PFSK-1 (cell line): Measurements from ENCODE around the gene ATOH8.

ENCODE experiments used
- FOXP2 ChIP-seq: optimal IDR thresholded peaks from 2 replicates; pipeline ENCODE3; 2011; ENCODE audit warnings: borderline replicate concordance, control low read depth, inconsistent platforms; ENCODE audit not compliant: insufficient read depth; ENCODE audit errors: extremely low read length, extremely low read depth
- POLR2AphosphoS5 ChIP-seq: IDR thresholded peaks from 2 replicates; pipeline ENCODE4 v1.6.1; 2012; ENCODE audit warnings: low read depth, mild to moderate bottlenecking, control low read depth, low read length, moderate library complexity
- SIN3A ChIP-seq: IDR thresholded peaks from 2 replicates; pipeline ENCODE4 v1.6.1; 2012; ENCODE audit warnings: mild to moderate bottlenecking, low read length, moderate library complexity, borderline replicate concordance; ENCODE audit not compliant: insufficient read depth
- TAF1 ChIP-seq: IDR thresholded peaks from 2 replicates; pipeline ENCODE4 v1.6.1; 2012; ENCODE audit warnings: low read length, control low read depth, borderline replicate concordance; ENCODE audit not compliant: insufficient read depth
- TF ChIP-seq, protein P1 (sequence below), 2 experiments: IDR thresholded peaks; 2 replicates each; pipeline versions ENCODE4 v1.6.1 to v1.8.0; 2011 to 2012; ENCODE audit warnings: low read depth in 2 of 2, low read length in 2 of 2, control low read depth in 1 of 2, inconsistent platforms in 1 of 2, mild to moderate bottlenecking in 1 of 2, moderate library complexity in 1 of 2; ENCODE audit not compliant: insufficient read depth in 1 of 2

Gene ATOH8

DNA sequence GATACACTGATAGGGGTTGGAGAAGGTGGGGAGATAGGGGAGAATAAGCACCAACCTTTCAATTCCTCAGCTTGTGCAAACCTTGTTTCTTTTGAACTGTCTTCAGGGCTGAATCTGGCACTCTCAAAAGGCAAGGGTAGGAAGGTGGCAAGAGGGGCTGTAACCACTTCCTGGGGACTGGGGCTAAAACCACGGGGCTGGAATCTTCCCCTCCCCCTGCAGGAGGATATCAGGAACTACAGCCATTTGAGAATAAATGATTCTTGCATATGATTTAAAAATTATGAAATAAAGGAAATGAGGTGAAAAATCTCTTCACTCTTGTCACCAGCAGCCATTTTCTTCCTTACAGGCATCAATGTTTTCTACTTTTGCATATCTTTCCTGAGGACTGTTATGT is 50.8 kb downstream of the ATOH8 start:
- TF ChIP-seq, protein P1, sequence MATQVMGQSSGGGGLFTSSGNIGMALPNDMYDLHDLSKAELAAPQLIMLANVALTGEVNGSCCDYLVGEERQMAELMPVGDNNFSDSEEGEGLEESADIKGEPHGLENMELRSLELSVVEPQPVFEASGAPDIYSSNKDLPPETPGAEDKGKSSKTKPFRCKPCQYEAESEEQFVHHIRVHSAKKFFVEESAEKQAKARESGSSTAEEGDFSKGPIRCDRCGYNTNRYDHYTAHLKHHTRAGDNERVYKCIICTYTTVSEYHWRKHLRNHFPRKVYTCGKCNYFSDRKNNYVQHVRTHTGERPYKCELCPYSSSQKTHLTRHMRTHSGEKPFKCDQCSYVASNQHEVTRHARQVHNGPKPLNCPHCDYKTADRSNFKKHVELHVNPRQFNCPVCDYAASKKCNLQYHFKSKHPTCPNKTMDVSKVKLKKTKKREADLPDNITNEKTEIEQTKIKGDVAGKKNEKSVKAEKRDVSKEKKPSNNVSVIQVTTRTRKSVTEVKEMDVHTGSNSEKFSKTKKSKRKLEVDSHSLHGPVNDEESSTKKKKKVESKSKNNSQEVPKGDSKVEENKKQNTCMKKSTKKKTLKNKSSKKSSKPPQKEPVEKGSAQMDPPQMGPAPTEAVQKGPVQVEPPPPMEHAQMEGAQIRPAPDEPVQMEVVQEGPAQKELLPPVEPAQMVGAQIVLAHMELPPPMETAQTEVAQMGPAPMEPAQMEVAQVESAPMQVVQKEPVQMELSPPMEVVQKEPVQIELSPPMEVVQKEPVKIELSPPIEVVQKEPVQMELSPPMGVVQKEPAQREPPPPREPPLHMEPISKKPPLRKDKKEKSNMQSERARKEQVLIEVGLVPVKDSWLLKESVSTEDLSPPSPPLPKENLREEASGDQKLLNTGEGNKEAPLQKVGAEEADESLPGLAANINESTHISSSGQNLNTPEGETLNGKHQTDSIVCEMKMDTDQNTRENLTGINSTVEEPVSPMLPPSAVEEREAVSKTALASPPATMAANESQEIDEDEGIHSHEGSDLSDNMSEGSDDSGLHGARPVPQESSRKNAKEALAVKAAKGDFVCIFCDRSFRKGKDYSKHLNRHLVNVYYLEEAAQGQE (IDR thresholded peaks at IDR 0.05; ENCODE audit: insufficient read depth in 1 of 2, low read depth in 2 of 2, low read length in 2 of 2), result no peak
- TF ChIP-seq FOXP2, result no peak
- no peak for TF ChIP-seq SIN3A
- no peak for TF ChIP-seq TAF1
- TF ChIP-seq POLR2AphosphoS5, result no peak

DNA sequence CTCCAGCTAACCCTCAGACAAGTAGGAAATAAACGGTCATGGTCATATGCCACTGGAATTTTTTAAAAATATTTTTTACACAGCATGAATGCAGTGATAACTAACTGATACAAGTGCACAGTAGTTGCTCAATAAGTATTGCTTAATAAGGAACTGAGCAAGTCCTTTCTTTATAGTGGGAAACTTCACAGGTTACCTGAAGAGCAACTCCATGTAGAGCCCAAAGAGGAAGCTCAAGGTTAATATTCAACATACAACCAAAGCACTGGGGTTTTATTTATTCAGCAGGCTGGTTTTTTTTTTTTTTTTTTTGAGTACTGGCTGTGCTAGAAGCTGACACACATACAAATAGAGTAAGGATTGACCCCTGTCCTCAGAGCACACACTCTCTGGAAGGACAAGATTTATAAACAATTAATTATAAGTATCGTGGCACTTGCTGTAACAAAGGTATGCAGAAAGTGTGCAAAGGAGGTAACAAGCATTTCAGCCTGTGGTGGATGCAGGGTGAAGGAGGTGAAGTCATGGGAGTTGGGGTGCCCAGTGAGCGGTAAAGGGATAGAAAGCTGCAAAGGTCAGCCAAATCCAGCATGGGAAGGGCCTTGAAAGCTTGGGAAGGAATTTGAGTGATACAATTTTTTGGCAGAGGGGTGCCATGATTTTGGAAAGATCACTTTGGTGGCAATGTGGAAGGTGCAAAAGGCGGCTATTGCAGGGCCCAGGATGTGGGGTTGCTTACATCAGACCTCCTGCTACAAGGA is 52.7 kb downstream of the ATOH8 start:
- TF ChIP-seq POLR2AphosphoS5 (no peak), SIN3A (no peak), TAF1 (no peak), FOXP2 (no peak)
- TF ChIP-seq, protein P1 (IDR thresholded peaks at IDR 0.05; ENCODE audit: insufficient read depth in 1 of 2, low read depth in 2 of 2, low read length in 2 of 2), result no peak

DNA sequence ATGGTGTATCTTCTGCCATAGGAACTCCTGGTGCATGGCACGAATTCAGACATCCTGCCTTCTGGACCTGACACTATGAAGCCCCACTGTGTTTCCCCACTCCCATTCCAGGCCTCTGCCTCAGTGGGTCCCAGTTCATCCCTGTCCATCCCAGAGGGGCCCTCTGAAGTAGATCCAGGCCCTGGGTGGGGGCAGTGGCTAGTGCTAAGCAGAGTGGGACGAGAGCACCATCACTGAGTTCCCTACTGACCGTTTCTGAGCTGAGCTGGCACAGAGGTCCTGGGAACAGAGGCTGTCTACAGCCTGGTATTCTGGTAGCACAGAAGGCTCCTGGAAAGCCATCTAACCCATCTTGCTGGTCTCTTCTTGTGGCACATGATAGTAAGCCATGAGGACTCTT is 54.0 kb downstream of the ATOH8 start:
- TF ChIP-seq SIN3A (no peak), TAF1 (no peak), FOXP2 (no peak), POLR2AphosphoS5 (no peak)
- TF ChIP-seq, protein P1 (IDR thresholded peaks at IDR 0.05; ENCODE audit: insufficient read depth in 1 of 2, low read depth in 2 of 2, low read length in 2 of 2), result no peak

DNA sequence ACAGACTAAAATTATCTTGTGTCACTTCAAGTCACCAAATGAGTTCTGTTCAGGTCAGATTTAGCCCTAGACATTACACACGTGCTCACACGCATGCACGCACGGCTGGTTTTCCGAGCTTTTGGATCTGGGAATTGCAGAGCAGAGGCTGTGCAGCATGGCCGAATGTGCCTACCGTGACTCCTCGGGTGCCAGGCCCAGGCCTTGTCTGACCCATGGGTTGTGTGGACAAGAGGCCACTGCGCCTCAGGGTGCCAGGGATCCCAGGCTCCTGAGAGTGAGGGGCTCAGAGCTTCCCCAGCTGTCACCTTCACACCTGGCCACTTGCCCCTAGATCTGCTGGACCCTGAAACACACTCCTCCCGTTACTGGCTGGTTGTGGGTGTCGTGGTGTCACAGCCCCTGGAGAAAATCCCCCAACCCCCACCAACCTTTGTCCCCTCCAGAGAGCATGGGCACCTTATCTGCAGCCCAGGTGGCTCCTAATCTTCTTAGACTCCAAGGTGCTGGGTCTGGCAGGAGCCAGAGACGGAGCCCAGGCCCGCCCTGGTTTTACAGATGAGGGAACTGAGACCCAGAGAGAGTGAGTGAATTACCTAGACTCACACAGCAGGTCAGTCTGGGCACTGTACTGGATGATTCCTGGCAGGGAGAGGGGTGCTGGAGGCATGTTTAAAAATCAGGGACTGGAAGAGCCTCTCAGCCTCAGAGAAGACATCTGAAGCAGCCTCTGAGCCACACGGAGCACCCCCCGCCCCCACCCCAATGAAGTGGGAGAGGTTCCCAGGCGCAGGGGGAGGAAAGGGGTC is 56.8 kb downstream of the ATOH8 start:
- TF ChIP-seq TAF1 (no peak), POLR2AphosphoS5 (no peak), SIN3A (no peak), FOXP2 (no peak)
- TF ChIP-seq, protein P1 (IDR thresholded peaks at IDR 0.05; ENCODE audit: insufficient read depth in 1 of 2, low read depth in 2 of 2, low read length in 2 of 2), result no peak
